Measurements from ENCODE around the gene NEDD8.
A peak's percentile ranks its signal among the peaks of the same experiment; 100 is the strongest.
"Not testable (repeated sequence)": the region's sequence is repeated elsewhere in the genome, so short reads cannot be mapped to it uniquely, and the experiment has no call there.

The NEDD8 gene

GRCh38 chr14:24222987-24223386, 9.2 kb downstream of the NEDD8 start:
- not testable (repeated sequence) for DNase-seq (ENCODE audit: low spot score)

- no peak for DNase-seq (ENCODE audit: low spot score)
Measured at GRCh38 chr14:24219521-24219920, 12.6 kb downstream of the NEDD8 start.

GRCh38 chr14:24219080-24219479, 13.1 kb downstream of the NEDD8 start:
- DNase-seq (ENCODE audit: low spot score) = no peak

- not testable (repeated sequence) for DNase-seq (ENCODE audit: low spot score)
Measured at GRCh38 chr14:24216876-24217275, 15.3 kb downstream of the NEDD8 start.

GRCh38 chr14:24216345-24216699, 15.8 kb downstream of the NEDD8 start:
- no peak for DNase-seq (ENCODE audit: low spot score)

- DNase-seq (ENCODE audit: low spot score) = peak; percentile 89
Measured at GRCh38 chr14:24215495-24216344, 16.4 kb downstream of the NEDD8 start, which contains the start of gene MDP1. TSS of gene MDP1 (minus strand) at chr14:24216066. CDS start at chr14:24215955, 111 bp downstream.

- no peak for DNase-seq (ENCODE audit: low spot score)
Measured at GRCh38 chr14:24213866-24214662, 18.1 kb downstream of the NEDD8 start.

GRCh38 chr14:24212924-24213865, 19.0 kb downstream of the NEDD8 start, which contains the start of gene CHMP4A:
TSS of gene CHMP4A (minus strand) at chr14:24213488. CDS start at chr14:24213439, 49 bp downstream.
- peak; percentile 97 for DNase-seq (ENCODE audit: low spot score)

GRCh38 chr14:24211311-24211710, 20.9 kb downstream of the NEDD8 start:
- DNase-seq (ENCODE audit: low spot score) = no peak

- no peak for DNase-seq (ENCODE audit: low spot score)
Measured at GRCh38 chr14:24207625-24208024, 24.5 kb downstream of the NEDD8 start.

- peak; percentile 15 for DNase-seq (ENCODE audit: low spot score)
Measured at GRCh38 chr14:24207104-24207551, 25.0 kb downstream of the NEDD8 start.

GRCh38 chr14:24206260-24207103, 25.7 kb downstream of the NEDD8 start:
- DNase-seq (ENCODE audit: low spot score) = no peak

GRCh38 chr14:24204163-24205146, 27.7 kb downstream of the NEDD8 start:
- DNase-seq (ENCODE audit: low spot score) = no peak

- DNase-seq (ENCODE audit: low spot score) = not testable (repeated sequence)
Measured at GRCh38 chr14:24203249-24203886, 28.8 kb downstream of the NEDD8 start.

GRCh38 chr14:24202538-24202937, 29.6 kb downstream of the NEDD8 start:
- DNase-seq (ENCODE audit: low spot score) = not testable (repeated sequence)

GRCh38 chr14:24198814-24199524, 33.2 kb downstream of the NEDD8 start:
- no peak for DNase-seq (ENCODE audit: low spot score)

GRCh38 chr14:24197056-24197450, 35.1 kb downstream of the NEDD8 start:
- no peak for DNase-seq (ENCODE audit: low spot score)
